SH-SY5Y (cell line): ENCODE results near the gene TNFRSF1A.

Experiments
- GATA2 ChIP-seq: IDR thresholded peaks from 2 replicates; pipeline ENCODE4 v1.6.1; 2011; ENCODE audit warnings: mild to moderate bottlenecking, low read depth, low read length
- GATA3 ChIP-seq: IDR thresholded peaks from 2 replicates; pipeline ENCODE4 v1.6.1; 2011; ENCODE audit warnings: low read depth, mild to moderate bottlenecking, low read length, moderate library complexity

DNA sequence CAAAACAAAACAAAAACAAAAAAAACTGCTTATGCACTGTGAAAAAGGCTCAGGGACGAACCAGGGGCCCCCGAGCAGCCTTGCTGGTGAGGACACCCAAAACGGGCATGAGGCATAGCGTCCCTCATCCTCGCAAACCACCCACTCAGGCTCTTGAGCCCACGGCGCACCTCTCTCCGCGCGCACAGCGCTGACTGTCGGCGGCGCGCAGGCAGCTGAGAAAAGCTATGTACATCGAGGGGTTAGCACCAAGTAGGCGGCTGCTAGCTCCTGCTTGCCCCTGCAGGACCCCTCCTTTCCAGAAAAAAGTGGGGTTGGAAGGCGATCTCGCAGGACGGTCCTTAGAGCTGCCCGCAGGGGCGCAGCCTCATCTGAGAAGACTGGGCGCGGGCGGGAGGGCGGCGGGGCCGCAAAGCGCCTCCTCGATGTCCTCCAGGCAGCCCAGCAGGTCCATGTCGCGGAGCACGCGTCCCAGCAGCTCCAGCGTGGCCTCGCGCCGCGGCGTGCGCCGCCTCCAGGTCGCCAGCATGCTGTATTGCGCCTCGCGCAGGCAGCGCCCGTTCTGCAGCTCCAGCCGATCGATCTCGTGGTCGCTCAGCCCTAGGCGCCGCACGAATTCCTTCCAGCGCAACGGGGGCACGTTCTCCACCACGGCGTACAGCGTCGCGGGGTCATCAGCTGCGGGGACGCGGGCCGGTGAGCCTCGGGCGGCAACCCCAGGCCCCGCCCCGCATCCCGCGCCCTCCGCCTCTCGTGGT is 12.8 kb downstream of the TNFRSF1A start:
- no peak for TF ChIP-seq GATA2
- no peak for TF ChIP-seq GATA3
